D721Med (cell line): ENCODE measurements around the gene FLNB.

Source experiments
- DNase-seq: peaks from one replicate; pipeline ENCODE4 v3.0.0; 2011; ENCODE audit warnings: low spot score; ENCODE audit not compliant: insufficient read length
- FAIRE-seq: peaks from 2 replicates; lab custom pipeline; 2011; peaks lifted over from hg19 to GRCh38; lab: Jason Lieb, UNC
- TF ChIP-seq, protein P1 (sequence below): IDR thresholded peaks from 2 replicates; pipeline ENCODE4 v1.5.1; 2012; ENCODE audit warnings: mild to moderate bottlenecking, control low read depth; ENCODE audit not compliant: insufficient read depth; ENCODE audit errors: missing control alignments

The FLNB gene

DNA sequence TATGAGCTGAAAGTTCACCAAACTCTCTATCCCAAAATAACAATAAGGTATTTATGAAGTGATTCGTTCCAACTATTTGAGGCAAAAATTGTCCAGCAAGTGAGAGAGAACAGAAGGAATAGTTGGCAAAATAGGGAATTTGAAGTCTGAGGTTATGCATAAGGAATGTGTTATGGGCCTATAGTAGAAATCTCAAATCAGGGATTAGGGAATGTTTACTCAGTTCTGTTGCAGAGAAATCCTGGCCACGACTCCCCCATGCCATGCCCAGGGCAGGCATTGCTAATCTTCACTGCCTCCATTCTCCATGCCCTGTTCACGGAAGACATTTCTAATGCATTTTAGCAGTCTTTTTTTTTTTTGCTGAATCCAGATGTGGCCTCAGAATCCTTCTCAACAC lies 58.6 kb downstream of the FLNB start:
- DNase-seq: no peak
- TF ChIP-seq, protein P1, sequence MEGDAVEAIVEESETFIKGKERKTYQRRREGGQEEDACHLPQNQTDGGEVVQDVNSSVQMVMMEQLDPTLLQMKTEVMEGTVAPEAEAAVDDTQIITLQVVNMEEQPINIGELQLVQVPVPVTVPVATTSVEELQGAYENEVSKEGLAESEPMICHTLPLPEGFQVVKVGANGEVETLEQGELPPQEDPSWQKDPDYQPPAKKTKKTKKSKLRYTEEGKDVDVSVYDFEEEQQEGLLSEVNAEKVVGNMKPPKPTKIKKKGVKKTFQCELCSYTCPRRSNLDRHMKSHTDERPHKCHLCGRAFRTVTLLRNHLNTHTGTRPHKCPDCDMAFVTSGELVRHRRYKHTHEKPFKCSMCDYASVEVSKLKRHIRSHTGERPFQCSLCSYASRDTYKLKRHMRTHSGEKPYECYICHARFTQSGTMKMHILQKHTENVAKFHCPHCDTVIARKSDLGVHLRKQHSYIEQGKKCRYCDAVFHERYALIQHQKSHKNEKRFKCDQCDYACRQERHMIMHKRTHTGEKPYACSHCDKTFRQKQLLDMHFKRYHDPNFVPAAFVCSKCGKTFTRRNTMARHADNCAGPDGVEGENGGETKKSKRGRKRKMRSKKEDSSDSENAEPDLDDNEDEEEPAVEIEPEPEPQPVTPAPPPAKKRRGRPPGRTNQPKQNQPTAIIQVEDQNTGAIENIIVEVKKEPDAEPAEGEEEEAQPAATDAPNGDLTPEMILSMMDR: no peak
- no peak for FAIRE-seq

DNA sequence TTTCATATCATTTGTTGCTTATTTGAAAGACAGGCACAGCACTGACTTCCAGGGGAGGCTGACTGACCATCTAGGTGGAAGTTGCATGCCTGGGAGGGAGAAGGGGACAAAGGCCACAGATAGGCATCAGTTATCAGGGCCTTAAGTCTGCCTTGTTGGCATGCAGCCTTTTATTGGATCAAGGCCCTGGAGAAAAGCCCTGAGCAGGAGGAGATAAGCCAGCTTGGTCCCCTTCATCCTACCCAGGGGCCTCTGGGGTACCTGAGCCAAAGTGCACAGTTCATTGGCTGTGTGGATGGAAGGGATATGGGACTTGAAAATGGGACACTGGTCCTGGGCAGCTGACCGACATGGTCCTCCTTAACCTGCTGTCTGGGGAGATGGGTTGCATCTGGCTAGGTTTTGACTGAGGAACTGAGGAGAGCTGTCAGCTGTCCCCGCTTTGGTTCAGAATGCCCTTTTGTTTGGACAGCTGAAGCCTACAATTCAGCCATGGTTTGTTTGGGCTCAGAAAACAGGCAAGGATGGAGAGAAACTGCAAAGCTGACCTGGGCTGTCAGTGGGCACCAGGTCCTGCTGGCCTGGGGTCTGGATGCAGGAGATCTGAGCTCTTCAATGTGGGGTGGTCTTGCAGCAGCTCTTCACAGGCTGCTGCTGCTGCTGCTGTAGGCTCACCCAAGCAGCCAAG lies 60.0 kb downstream of the FLNB start:
- TF ChIP-seq, protein P1: no peak
- FAIRE-seq (no peak), DNase-seq (no peak)

- DNase-seq: no peak
- FAIRE-seq: no peak
- TF ChIP-seq, protein P1: no peak
These were observed 63.3 kb downstream of the FLNB start for GRCh38 chr3:58071480-58071971.

GRCh38 chr3:58072052-58072762 lies 64.0 kb downstream of the FLNB start:
- DNase-seq (no peak), FAIRE-seq (no peak)
- TF ChIP-seq, protein P1: no peak

GRCh38 chr3:58072763-58073130 lies 64.5 kb downstream of the FLNB start:
- TF ChIP-seq, protein P1: no peak
- DNase-seq (no peak), FAIRE-seq (no peak)

- no peak for DNase-seq
- no peak for FAIRE-seq
- TF ChIP-seq, protein P1: no peak
These were observed 65.3 kb downstream of the FLNB start for GRCh38 chr3:58073301-58074108.
